Right forelimb (tissue), 1 donor: Measurements from ENCODE around the gene CPT1C.

Experiments used
- DNase-seq: peaks from one replicate; pipeline ENCODE4 v3.0.0-alpha.2; 2018

The CPT1C gene

GRCh38 chr19:49690656-49691242 lies at the start of gene CPT1C:
TSS of gene CPT1C (plus strand) at chr19:49691116. CDS start at chr19:49692253, 1,137 bp downstream.
- DNase-seq: peak; percentile 85

- peak; percentile 99 for DNase-seq
These were observed 49.0 kb upstream of the CPT1C start, which contains the start of gene SCAF1 for GRCh38 chr19:49641688-49642491. TSS of gene SCAF1 (plus strand) at chr19:49642209. CDS start at chr19:49645027, 2,818 bp downstream.

- no peak for DNase-seq
These were observed 48.4 kb upstream of the CPT1C start for GRCh38 chr19:49642492-49643035.

DNA sequence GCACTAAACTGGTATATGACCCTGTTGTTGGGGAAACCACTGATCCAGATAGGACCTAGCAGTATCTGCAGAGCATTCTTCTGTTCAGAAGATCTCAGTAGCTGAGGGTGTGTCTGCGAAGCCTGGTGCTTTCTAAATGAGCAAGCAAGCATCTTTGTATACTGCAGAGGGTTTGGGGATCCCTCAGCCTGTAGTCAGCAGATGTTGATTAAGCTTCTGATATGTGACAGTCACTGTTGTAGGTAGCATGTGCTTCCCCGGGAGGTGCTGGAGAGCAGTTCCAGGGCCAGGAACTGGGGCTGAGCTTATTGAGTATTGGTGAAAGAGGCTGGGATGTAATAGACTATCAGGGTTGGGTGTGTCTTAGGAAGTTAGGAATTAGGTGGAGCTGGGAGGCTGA lies 47.5 kb upstream of the CPT1C start:
- DNase-seq: no peak

- DNase-seq: no peak
These were observed 45.3 kb upstream of the CPT1C start for GRCh38 chr19:49645592-49645991.

GRCh38 chr19:49645995-49646394 lies 44.9 kb upstream of the CPT1C start:
- DNase-seq: no peak

DNA sequence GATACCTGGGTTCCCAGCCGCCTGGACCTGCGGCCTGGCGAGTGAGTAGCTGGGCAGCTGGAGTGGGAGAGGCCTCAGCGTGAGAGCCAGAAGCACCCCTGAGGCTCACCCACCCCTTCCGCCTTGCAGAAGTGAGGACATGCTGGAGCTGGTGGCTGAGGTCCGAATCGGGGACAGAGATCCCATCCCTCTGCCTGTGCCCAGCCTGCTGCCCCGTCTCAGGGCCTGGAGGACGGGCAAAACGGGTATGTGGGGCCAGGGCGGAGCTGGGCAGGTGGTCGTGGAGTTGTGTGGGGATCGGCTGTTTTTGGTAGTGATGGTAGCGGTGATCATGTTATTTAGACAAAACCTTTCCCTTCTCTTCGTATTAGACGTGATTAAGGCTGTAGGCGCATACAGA lies 44.3 kb upstream of the CPT1C start:
- DNase-seq: no peak

GRCh38 chr19:49651029-49651819 lies 39.7 kb upstream of the CPT1C start:
- DNase-seq: no peak

- DNase-seq: no peak
These were observed 38.9 kb upstream of the CPT1C start for GRCh38 chr19:49651820-49652550.

- no peak for DNase-seq
These were observed 38.1 kb upstream of the CPT1C start for GRCh38 chr19:49652551-49653465.

DNA sequence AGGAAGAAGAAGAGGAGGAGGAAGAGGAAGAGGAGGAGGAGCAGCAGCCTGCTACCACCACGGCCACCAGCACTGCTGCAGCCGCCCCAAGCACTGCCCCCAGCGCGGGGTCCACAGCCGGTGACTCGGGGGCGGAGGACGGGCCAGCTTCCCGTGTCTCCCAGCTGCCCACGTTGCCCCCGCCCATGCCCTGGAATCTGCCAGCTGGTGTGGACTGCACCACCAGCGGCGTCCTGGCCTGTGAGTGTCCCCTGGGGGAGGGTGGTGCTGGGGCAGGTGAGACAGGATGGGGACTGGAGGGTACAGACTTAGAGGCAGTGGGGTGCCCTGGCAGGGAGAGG lies 37.5 kb upstream of the CPT1C start:
- no peak for DNase-seq

- no peak for DNase-seq
These were observed 36.3 kb upstream of the CPT1C start for GRCh38 chr19:49654581-49654980.

DNA sequence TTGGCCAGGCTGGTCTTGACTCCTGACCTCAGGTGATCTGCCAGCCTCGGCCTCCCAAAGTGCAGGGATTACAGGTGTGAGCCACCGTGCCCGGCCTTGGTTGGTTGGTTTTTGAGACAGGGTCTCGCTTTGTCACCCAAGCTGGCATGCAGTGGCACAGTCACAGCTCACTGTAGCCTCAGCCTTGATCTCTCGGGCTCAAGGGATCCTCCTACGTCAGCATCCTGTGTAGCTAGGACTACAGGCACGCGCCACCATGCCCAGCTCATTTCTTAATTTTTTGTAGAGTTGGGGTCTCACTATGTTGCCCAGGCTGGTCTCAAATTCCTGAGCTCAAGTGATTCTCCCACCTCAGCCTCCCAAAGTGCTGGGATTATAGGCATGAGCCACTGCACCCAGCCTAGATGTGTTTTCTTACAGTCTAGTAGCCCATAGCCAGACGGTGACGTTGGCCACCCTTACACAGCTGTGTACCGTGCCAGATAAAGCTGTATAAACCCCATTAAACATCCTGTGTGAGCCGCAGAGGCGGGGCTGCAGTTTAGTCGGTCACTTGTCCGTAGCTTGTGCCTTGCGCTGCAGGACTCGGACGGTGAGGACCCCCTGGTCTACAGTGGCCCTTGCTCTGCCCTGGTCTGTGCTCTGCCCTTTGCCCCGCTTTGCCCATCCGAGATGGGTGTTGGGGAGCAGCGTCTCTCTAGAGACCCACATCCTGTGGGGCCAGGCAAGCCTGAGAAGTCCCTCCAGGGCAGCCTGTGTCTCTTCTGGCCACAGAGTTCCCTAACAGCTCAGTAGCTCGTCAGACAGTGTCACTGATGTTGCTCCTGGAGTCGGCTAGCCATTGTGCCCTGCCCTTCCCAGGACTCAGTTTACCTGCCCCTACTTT lies 35.1 kb upstream of the CPT1C start:
- DNase-seq: no peak

- DNase-seq: no peak
These were observed 34.3 kb upstream of the CPT1C start for GRCh38 chr19:49656456-49657109.

DNA sequence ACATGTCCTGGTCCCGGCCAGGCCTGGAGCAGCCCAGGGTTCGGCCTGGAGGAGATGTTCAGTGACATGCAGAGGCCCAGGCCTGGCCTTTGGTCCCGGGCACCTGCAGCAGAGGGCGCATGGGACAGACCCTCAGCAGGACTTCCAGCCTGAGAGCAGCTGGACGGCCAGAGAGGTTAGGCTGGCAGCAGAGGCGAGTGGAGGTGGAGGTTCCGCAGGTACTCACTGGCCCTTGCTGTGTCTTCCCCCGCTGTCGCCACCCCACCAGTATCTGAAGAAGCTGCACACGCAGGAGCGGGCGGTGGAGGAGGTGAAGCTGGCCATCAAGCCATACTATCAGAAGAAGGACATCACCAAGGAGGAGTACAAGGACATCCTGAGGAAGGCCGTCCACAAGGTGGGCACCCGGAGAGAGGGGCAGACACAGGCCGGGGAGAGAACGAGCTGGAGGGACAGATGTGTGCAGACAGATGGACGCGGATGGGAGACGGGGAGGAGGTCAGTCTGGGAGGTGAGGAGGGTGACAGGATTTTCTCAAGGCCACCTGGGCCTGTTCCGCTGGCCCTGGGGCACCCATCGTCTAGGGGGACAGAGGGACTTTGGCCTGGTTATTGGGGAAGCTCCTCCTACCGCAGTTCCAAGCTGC lies 33.3 kb upstream of the CPT1C start:
- no peak for DNase-seq

- no peak for DNase-seq
These were observed 32.8 kb upstream of the CPT1C start for GRCh38 chr19:49658139-49658517.

- no peak for DNase-seq
These were observed 32.1 kb upstream of the CPT1C start for GRCh38 chr19:49658566-49659442.

DNA sequence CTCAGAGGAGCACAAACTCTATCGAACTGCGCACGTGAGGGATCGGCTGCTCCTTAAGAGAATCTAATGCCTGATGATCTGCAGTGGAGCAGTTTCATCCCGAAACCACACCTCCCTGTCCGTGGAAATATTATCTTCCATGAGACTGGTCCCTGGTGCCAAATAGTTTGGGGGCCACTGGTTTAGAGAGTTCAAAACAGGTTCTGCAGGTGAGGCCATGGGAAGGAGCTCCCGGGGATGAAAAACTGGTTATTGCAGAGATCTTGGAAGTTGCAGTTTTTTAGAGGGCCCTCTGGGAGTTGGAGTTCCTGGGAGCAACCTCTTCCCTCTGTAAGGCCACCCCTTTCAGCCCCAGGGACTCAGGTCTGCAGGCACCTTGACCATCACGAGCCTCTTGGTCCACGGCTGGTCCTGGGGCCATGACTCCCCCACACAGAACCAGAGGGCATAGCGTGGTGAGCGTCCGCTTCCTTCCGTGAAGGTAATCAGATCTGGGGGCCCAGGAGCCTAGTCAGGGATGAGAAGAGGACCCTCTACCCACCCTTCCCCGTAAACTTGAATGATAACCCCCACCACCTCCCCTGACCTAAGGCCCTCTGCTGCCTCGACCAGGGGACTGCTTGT lies 30.5 kb upstream of the CPT1C start:
- no peak for DNase-seq
